Duodenal mucosa (tissue), 2 donors: ENCODE measurements around the gene RNPEP.

Source experiments
- H3K27ac ChIP-seq: one replicate; pipeline ENCODE4 v1.7.0; 2013; ENCODE audit warnings: low read depth, low read length
- H3K27me3 ChIP-seq, 2 donors: one replicate each; pipeline ENCODE4 v1.7.0; 2013; ENCODE audit warnings: low read length in 2 of 2, control low read depth in 1 of 2; ENCODE audit not compliant: insufficient read depth in 2 of 2, control insufficient read depth in 1 of 2
- H3K36me3 ChIP-seq, 2 donors: one replicate each; pipeline ENCODE4 v1.7.0; 2013; ENCODE audit warnings: low read length in 2 of 2, control low read depth in 1 of 2; ENCODE audit not compliant: insufficient read depth in 2 of 2, control insufficient read depth in 1 of 2
- H3K4me1 ChIP-seq, 2 donors: one replicate each; pipeline ENCODE4 v1.7.0; 2013; ENCODE audit warnings: low read length in 2 of 2, control low read depth in 1 of 2; ENCODE audit not compliant: insufficient read depth in 2 of 2, control insufficient read depth in 1 of 2
- H3K4me3 ChIP-seq, 2 donors: one replicate each; pipeline ENCODE4 v1.7.0; 2013; ENCODE audit warnings: low read length in 2 of 2, low read depth in 1 of 2
- H3K9ac ChIP-seq, 2 donors: one replicate each; pipeline ENCODE4 v1.7.0; 2013; ENCODE audit warnings: low read length in 2 of 2, low read depth in 1 of 2
- H3K9me3 ChIP-seq, 2 donors: one replicate each; pipeline ENCODE4 v1.7.0; 2013; ENCODE audit warnings: low read length in 2 of 2, control low read depth in 1 of 2; ENCODE audit not compliant: control insufficient read depth in 1 of 2

The RNPEP gene

GRCh38 chr1:202009326-202010179 lies 27.1 kb downstream of the RNPEP start:
- peak overlapping the region; percentile 84 for H3K27ac ChIP-seq
- H3K9ac ChIP-seq: peak overlapping the region; percentile 72 to 74
- H3K36me3 ChIP-seq: peaks cover 40 to 47% of the 10 kb centered on the region in 2 donors
- no peaks in the 10 kb centered on the region for H3K9me3 ChIP-seq
- peaks cover 10 to 23% of the 10 kb centered on the region in 2 donors for H3K4me1 ChIP-seq
- no peaks in the 10 kb centered on the region for H3K27me3 ChIP-seq
- H3K4me3 ChIP-seq: peak overlapping the region; percentile 41 to 67

- Histone ChIP-seq H3K4me1 (peaks cover 10 to 28% of the 10 kb centered on the region in 2 donors), H3K9ac (peak within 1 kb of the TSS; percentile 74 to 100), H3K36me3 (peaks cover 38 to 46% of the 10 kb centered on the region in 2 donors), H3K27ac (peak within 1 kb of the TSS; percentile 97), H3K4me3 (peak within 1 kb of the TSS; percentile 85 to 97), H3K9me3 (no peaks in the 10 kb centered on the region), H3K27me3 (no peaks in the 10 kb centered on the region)
Measured at GRCh38 chr1:202010180-202011015, 27.9 kb downstream of the RNPEP start, which contains the start of gene ELF3. ELF3 (plus strand) TSS chr1:202010587; CDS start chr1:202011137, 550 bp downstream.

GRCh38 chr1:202011994-202012393 lies 29.5 kb downstream of the RNPEP start:
- H3K36me3 ChIP-seq: peaks cover 37 to 47% of the 10 kb centered on the region in 2 donors
- no peaks in the 10 kb centered on the region for H3K9me3 ChIP-seq
- H3K27me3 ChIP-seq: no peaks in the 10 kb centered on the region
- peak overlapping the region; percentile 85 to 97 for H3K4me3 ChIP-seq
- peak overlapping the region; percentile 74 to 100 for H3K9ac ChIP-seq
- H3K4me1 ChIP-seq: peaks cover 9 to 37% of the 10 kb centered on the region in 2 donors
- peak overlapping the region; percentile 97 for H3K27ac ChIP-seq

- Histone ChIP-seq H3K9me3 (no peaks in the 10 kb centered on the region), H3K4me1 (peaks cover under 1 to 34% of the 10 kb centered on the region in 2 donors), H3K27me3 (no peaks in the 10 kb centered on the region), H3K27ac (peak overlapping the region; percentile 97), H3K9ac (peak overlapping the region; percentile 74 to 100), H3K4me3 (peak overlapping the region; percentile 85 to 97), H3K36me3 (peaks cover 37 to 47% of the 10 kb centered on the region in 2 donors)
Measured at GRCh38 chr1:202012544-202013478, 30.4 kb downstream of the RNPEP start.

- no peaks in the 10 kb centered on the region for H3K9me3 ChIP-seq
- H3K27ac ChIP-seq: peak overlapping the region; percentile 97
- peak overlapping the region; percentile 74 to 100 for H3K9ac ChIP-seq
- H3K36me3 ChIP-seq: peaks cover 37 to 47% of the 10 kb centered on the region in 2 donors
- H3K27me3 ChIP-seq: no peaks in the 10 kb centered on the region
- peaks cover 0 to 36% of the 10 kb centered on the region in 2 donors for H3K4me1 ChIP-seq
- peak overlapping the region; percentile 85 to 97 for H3K4me3 ChIP-seq
Measured at GRCh38 chr1:202013603-202014002, 31.2 kb downstream of the RNPEP start.

GRCh38 chr1:202014060-202014459 lies 31.6 kb downstream of the RNPEP start:
- H3K36me3 ChIP-seq: peaks cover 37 to 47% of the 10 kb centered on the region in 2 donors
- peaks cover 3 to 37% of the 10 kb centered on the region in 2 donors for H3K4me1 ChIP-seq
- H3K4me3 ChIP-seq: peak overlapping the region; percentile 85 to 97
- H3K9me3 ChIP-seq: no peaks in the 10 kb centered on the region
- H3K27me3 ChIP-seq: no peaks in the 10 kb centered on the region
- peak overlapping the region; percentile 74 to 100 for H3K9ac ChIP-seq
- peak overlapping the region; percentile 97 for H3K27ac ChIP-seq

- Histone ChIP-seq H3K36me3 (peaks cover 37 to 47% of the 10 kb centered on the region in 2 donors), H3K27ac (peak overlapping the region; percentile 97), H3K9ac (peak overlapping the region; percentile 94 to 100), H3K9me3 (no peaks in the 10 kb centered on the region), H3K4me3 (peak overlapping the region; percentile 63 to 97), H3K4me1 (peaks cover 4 to 33% of the 10 kb centered on the region in 2 donors), H3K27me3 (no peaks in the 10 kb centered on the region)
Measured at GRCh38 chr1:202014915-202015661, 32.6 kb downstream of the RNPEP start.

GRCh38 chr1:202015662-202015937 lies 33.2 kb downstream of the RNPEP start:
- no peaks in the 10 kb centered on the region for H3K9me3 ChIP-seq
- H3K27ac ChIP-seq: peak overlapping the region; percentile 97
- H3K9ac ChIP-seq: peak overlapping the region; percentile 94 to 100
- no peaks in the 10 kb centered on the region for H3K27me3 ChIP-seq
- peak overlapping the region; percentile 63 to 97 for H3K4me3 ChIP-seq
- H3K36me3 ChIP-seq: peaks cover 37 to 47% of the 10 kb centered on the region in 2 donors
- peaks cover 4 to 32% of the 10 kb centered on the region in 2 donors for H3K4me1 ChIP-seq
